SJSA1 (cell line): ENCODE results near the gene TXLNB. TPM values are rescaled to one million over a fixed set of nuclear protein-coding genes. Genes with fewer than 3 reads are reported as not detected.
"Not testable (repeated sequence)": the region's sequence is repeated elsewhere in the genome, so short reads cannot be mapped to it uniquely, and the experiment has no call there.

ENCODE experiments used
- DNase-seq, 2 experiments: peaks; one replicate each; pipeline ENCODE4 v3.0.0-alpha.2; 2015 to 2020; ENCODE audit warnings: low spot score in 2 of 2, low read depth in 1 of 2
- H3K27ac ChIP-seq: fragments of 250-450 bp; sonication (Bioruptor Pico); 2 replicates; pipeline ENCODE4 v1.5.1; 2020; ENCODE audit warnings: mild to moderate bottlenecking, moderate library complexity
- H3K27me3 ChIP-seq: fragments of 250-450 bp; sonication (Bioruptor Pico); replicated peaks from 2 replicates; pipeline ENCODE4 v1.5.1; 2020; ENCODE audit warnings: mild to moderate bottlenecking, moderate library complexity
- H3K36me3 ChIP-seq: fragments of 250-450 bp; sonication (Bioruptor Pico); 2 replicates; pipeline ENCODE4 v1.5.1; 2020; ENCODE audit warnings: mild to moderate bottlenecking
- H3K4me1 ChIP-seq: fragments of 250-450 bp; sonication (Bioruptor Pico); replicated peaks from 2 replicates; pipeline ENCODE4 v1.6.1; 2021; ENCODE audit warnings: mild to moderate bottlenecking
- H3K4me3 ChIP-seq: fragments of 250-450 bp; sonication (Bioruptor Pico); 2 replicates; pipeline ENCODE4 v1.5.1; 2020; ENCODE audit warnings: mild to moderate bottlenecking
- H3K9me3 ChIP-seq: fragments of 250-450 bp; sonication (Bioruptor Pico); replicated peaks from 2 replicates; pipeline ENCODE4 v1.5.1; 2020; ENCODE audit warnings: mild to moderate bottlenecking
- total RNA-seq: library from RNA; depleted of rRNA; stranded (reverse); fragments of >200 nt; shearing (Covaris generic); gene quantifications from 2 replicates; pipeline ENCODE4 v1.2.3, GENCODE V29; 2014; rRNA removed

Gene TXLNB
- total RNA-seq, 1 experiment from 2014 or later, result not detected

- not testable (repeated sequence) for H3K4me1 ChIP-seq, H3K27ac ChIP-seq, H3K9me3 ChIP-seq, H3K27me3 ChIP-seq, H3K4me3 ChIP-seq, DNase-seq, H3K36me3 ChIP-seq
Measured at GRCh38 chr6:139228387-139228786, 63.4 kb downstream of the TXLNB start.

DNA sequence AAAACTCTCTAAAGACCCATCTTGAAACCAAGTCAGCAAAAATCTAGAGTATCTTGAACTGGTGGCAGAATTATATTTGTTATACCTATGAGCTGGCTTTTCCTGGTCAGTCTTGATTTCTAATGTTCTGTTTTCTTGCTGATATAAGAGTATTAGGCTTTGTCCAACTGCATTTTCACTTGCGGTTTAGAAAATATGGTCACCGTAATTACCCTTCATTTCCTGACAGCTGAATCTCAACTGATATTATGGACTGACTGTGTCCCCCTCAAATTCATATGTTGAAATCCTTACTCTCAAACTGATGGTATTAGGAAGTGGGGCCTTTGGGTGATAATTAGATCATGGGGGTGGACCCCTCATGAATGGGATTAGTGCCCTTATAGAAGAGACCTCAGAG lies 72.1 kb downstream of the TXLNB start:
- Histone ChIP-seq H3K27ac (no peak overlapping the region), H3K36me3 (no peaks in the 10 kb centered on the region), H3K27me3 (no peaks in the 10 kb centered on the region), H3K4me3 (no peak overlapping the region), H3K9me3 (no peaks in the 10 kb centered on the region), H3K4me1 (no peaks in the 10 kb centered on the region)
- DNase-seq, result no peak

DNA sequence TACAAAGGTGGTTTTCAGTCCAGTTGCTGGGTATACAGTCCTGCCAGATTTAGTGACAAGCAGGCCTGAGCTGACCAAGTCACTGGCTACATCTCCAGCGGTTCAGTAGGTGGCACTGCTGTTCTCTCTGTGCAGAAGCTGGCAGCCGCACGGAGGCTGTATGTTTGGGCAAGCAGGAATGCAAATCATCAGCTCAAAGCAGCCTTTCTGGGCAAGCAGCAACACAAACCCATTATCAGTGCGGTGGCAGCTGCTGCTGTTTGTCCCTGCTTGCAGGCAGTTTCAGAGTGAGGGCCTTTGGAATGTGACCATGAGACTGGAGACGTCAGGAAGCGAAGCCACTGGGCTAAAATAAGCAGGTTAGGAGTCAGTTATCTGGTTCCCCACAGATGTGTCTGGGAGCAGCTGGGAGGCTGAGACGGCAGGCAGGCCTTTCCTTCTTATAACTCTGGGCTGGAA lies 72.5 kb downstream of the TXLNB start:
- Histone ChIP-seq H3K36me3 (no peaks in the 10 kb centered on the region), H3K4me1 (no peaks in the 10 kb centered on the region), H3K27ac (no peak overlapping the region), H3K9me3 (no peaks in the 10 kb centered on the region), H3K4me3 (no peak overlapping the region), H3K27me3 (no peaks in the 10 kb centered on the region)
- peak; percentile 55 to 66 for DNase-seq

DNA sequence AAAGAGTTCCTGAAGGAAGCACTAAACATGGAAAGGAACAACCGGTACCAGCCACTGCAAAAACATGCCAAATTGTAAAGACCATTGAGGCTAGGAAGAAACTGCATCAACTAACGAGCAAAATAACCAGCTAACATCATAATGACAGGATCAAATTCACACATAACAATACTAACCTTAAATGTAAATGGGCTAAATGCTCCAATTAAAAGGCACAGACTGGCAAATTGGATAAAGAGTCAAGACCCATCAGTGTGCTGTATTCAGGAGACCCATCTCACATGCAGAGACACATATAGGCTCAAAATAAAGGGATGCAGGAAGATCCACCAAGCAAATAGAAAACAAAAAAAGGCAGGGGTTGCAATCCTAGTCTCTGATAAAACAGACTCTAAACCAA lies 79.3 kb downstream of the TXLNB start:
- H3K36me3 ChIP-seq, DNase-seq, H3K27ac ChIP-seq, H3K4me3 ChIP-seq, H3K27me3 ChIP-seq, H3K4me1 ChIP-seq, H3K9me3 ChIP-seq: not testable (repeated sequence)

- not testable (repeated sequence) for DNase-seq, H3K4me1 ChIP-seq, H3K27ac ChIP-seq, H3K36me3 ChIP-seq, H3K9me3 ChIP-seq, H3K27me3 ChIP-seq, H3K4me3 ChIP-seq
Measured at GRCh38 chr6:139210766-139211165, 81.0 kb downstream of the TXLNB start.

DNA sequence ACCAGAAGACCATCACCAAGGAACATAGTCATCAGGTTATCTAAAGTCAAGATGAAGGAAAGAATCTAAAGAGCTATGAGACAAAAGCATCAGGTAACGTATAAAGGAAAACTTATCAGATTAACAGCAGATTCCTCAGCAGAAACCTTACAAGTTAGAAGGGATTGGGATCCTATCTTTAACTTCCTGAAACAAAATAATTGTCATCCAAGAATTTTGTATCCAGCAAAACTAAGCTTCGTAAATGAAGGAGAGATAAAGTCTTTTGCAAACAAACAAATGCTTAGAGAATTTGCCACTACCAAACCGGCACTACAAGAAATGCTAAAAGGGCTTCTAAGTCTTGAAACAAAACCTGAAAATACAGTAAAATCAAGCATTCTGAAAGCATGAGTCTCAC lies 86.0 kb downstream of the TXLNB start:
- H3K4me3 ChIP-seq, result no peak overlapping the region
- no peaks in the 10 kb centered on the region for H3K4me1 ChIP-seq
- DNase-seq, result no peak
- peaks cover 11% of the 10 kb centered on the region; the same call in 1 of the 2 replicates for H3K9me3 ChIP-seq
- H3K27me3 ChIP-seq, result no peaks in the 10 kb centered on the region
- no peaks in the 10 kb centered on the region for H3K36me3 ChIP-seq
- H3K27ac ChIP-seq, result no peak overlapping the region

DNA sequence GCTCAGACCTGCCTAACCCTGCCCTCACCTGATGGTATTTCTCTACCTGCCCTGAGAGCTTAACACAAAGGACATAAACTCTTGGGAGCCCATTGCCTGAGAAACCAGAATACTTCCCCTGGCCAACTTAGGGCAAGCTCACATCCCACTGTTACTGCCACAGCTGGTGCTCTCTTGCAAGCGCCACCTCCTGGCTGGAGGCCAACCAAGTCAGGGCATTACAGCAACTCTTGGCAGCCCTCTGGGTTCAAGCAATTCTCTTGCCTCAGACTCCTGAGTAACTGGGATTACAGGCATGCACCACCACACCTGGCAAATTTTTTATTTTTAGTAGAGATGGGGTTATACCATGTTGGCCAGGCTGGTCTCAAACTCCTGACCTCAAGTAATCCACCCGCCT lies 86.8 kb downstream of the TXLNB start:
- Histone ChIP-seq H3K9me3 (peaks cover 8% of the 10 kb centered on the region; the same call in 1 of the 2 replicates), H3K4me1 (no peaks in the 10 kb centered on the region), H3K4me3 (no peak overlapping the region), H3K36me3 (no peaks in the 10 kb centered on the region), H3K27ac (no peak overlapping the region), H3K27me3 (no peaks in the 10 kb centered on the region)
- no peak for DNase-seq

GRCh38 chr6:139201378-139201777 lies 90.4 kb downstream of the TXLNB start:
- H3K27ac ChIP-seq, result no peak overlapping the region
- H3K9me3 ChIP-seq, result 0 out of 2 replicates have a peak, but pooled peaks cover 4% of the 10 kb centered on the region
- H3K4me3 ChIP-seq, result no peak overlapping the region
- H3K27me3 ChIP-seq, result no peaks in the 10 kb centered on the region
- no peaks in the 10 kb centered on the region for H3K4me1 ChIP-seq
- no peaks in the 10 kb centered on the region for H3K36me3 ChIP-seq
- DNase-seq, result no peak

GRCh38 chr6:139198529-139199288 lies 93.1 kb downstream of the TXLNB start:
- no peaks in the 10 kb centered on the region for H3K4me1 ChIP-seq
- no peak overlapping the region for H3K4me3 ChIP-seq
- H3K27me3 ChIP-seq, result no peaks in the 10 kb centered on the region
- no peaks in the 10 kb centered on the region for H3K36me3 ChIP-seq
- no peak overlapping the region for H3K27ac ChIP-seq
- no peaks in the 10 kb centered on the region for H3K9me3 ChIP-seq
- no peak for DNase-seq

GRCh38 chr6:139194740-139195139 lies 97.1 kb downstream of the TXLNB start:
- no peaks in the 10 kb centered on the region for H3K9me3 ChIP-seq
- H3K27me3 ChIP-seq, result no peaks in the 10 kb centered on the region
- H3K27ac ChIP-seq, result no peak overlapping the region
- H3K4me3 ChIP-seq, result no peak overlapping the region
- no peaks in the 10 kb centered on the region for H3K4me1 ChIP-seq
- H3K36me3 ChIP-seq, result no peaks in the 10 kb centered on the region
- DNase-seq, result no peak

Other genes starting within 250 kb of the TXLNB start
- gene HECA, start 156.9 kb downstream of the TXLNB start, total RNA-seq, result 9.1 and 9.5 TPM in 2 replicates
- 25.7 and 74.4 TPM in 2 replicates for gene CITED2, start 82.7 kb upstream of the TXLNB start, total RNA-seq